ENCODE data around the gene CSF2. TPM values are rescaled to one million over a fixed set of nuclear protein-coding genes. Genes with fewer than 3 reads are reported as not detected.

The CSF2 gene
- total RNA-seq, 1 donor from 2014 or later, result not detected

DNA sequence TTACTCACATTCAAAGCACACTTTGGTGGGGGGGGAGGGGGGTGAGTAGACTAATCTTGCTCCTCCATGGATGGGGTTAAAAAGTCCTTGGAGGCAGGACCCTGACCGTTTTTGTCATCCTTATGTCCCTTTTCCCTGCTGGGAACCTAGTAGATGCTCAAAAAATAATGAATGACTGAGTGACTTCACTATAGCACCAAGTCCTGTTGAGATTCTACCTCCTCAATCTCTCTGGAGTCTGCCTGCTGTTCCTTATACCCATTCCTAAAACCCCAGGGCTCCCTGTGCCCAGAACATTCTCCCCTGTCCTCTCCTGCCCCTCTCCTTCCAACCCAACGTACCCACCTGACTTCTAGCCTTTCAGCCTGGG, 2.3 kb upstream of the CSF2 start:
- TF ChIP-seq, protein P1, sequence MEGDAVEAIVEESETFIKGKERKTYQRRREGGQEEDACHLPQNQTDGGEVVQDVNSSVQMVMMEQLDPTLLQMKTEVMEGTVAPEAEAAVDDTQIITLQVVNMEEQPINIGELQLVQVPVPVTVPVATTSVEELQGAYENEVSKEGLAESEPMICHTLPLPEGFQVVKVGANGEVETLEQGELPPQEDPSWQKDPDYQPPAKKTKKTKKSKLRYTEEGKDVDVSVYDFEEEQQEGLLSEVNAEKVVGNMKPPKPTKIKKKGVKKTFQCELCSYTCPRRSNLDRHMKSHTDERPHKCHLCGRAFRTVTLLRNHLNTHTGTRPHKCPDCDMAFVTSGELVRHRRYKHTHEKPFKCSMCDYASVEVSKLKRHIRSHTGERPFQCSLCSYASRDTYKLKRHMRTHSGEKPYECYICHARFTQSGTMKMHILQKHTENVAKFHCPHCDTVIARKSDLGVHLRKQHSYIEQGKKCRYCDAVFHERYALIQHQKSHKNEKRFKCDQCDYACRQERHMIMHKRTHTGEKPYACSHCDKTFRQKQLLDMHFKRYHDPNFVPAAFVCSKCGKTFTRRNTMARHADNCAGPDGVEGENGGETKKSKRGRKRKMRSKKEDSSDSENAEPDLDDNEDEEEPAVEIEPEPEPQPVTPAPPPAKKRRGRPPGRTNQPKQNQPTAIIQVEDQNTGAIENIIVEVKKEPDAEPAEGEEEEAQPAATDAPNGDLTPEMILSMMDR (IDR thresholded peaks at IDR 0.05; ENCODE audit: unreplicated experiment), result no peak
- Mint-ChIP-seq H3K27me3 (ENCODE audit: unreplicated experiment) (peaks cover 9% of the 10 kb centered on the region), H3K27ac (ENCODE audit: unreplicated experiment) (no peak overlapping the region)

DNA sequence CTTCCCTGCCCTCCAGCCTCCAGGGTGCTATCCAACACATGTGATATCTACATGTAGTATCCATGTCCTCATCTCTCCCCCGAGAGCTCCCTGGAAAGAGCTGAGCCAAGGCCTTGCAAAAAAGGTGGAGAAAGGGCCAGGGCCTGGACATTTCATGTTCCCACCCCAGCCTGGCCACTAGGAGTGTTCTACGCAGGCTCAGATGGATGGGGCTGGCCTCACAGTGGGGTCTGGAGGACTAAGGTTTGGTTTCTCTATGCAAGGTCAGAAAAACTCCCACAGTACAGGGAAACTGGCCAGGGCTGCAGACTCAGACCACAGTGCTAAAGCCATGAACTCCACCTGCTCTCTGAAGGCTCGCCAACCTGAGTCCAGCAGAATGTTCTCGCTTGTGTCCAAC, 1.5 kb upstream of the CSF2 start:
- no peak overlapping the region for H3K4me3 Mint-ChIP-seq (ENCODE audit: unreplicated experiment)
- TF ChIP-seq, protein P1 (IDR thresholded peaks at IDR 0.05; ENCODE audit: unreplicated experiment), result no peak

More for the DNA sequence above, 2.3 kb upstream of the CSF2 start:
- Mint-ChIP-seq H3K36me3 (ENCODE audit: low read depth, unreplicated experiment) (no peaks in the 10 kb centered on the region), H3K4me1 (ENCODE audit: unreplicated experiment) (peaks cover 3% of the 10 kb centered on the region), H3K9me3 (ENCODE audit: unreplicated experiment) (no peaks in the 10 kb centered on the region), H3K4me3 (ENCODE audit: unreplicated experiment) (no peak overlapping the region)
- no peak for DNase-seq (ENCODE audit: low spot score)

DNA sequence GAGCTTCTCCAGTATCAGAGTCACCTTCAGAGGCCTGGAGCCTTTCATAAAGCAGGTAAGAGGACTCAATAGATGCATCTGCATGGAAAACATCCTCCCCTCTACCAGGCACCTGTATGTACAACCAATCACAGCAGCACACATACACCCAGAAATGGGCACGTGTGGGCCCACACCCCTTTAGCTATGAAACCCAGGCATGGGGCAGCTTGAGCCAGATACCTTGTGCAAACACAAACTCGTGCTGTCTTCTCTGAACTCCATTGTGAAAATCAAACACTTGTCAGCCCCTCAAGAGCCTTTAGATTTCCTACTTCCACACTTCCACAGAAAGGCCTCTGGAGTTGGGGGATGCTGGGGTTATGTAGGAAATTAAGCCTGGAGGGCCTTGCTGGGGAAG, 1.1 kb upstream of the CSF2 start:
- H3K36me3 Mint-ChIP-seq (ENCODE audit: low read depth, unreplicated experiment), result no peaks in the 10 kb centered on the region
- H3K4me1 Mint-ChIP-seq (ENCODE audit: unreplicated experiment), result peaks cover 3% of the 10 kb centered on the region
- TF ChIP-seq, protein P1 (IDR thresholded peaks at IDR 0.05; ENCODE audit: unreplicated experiment), result no peak
- peaks cover 9% of the 10 kb centered on the region for H3K27me3 Mint-ChIP-seq (ENCODE audit: unreplicated experiment)
- H3K4me3 Mint-ChIP-seq (ENCODE audit: unreplicated experiment), result no peak overlapping the region
- DNase-seq (ENCODE audit: low spot score), result no peak
- no peaks in the 10 kb centered on the region for H3K9me3 Mint-ChIP-seq (ENCODE audit: unreplicated experiment)
- no peak overlapping the region for H3K27ac Mint-ChIP-seq (ENCODE audit: unreplicated experiment)

More for the DNA sequence above, 1.5 kb upstream of the CSF2 start:
- no peak for DNase-seq (ENCODE audit: low spot score)
- H3K27me3 Mint-ChIP-seq (ENCODE audit: unreplicated experiment), result peaks cover 9% of the 10 kb centered on the region
- H3K9me3 Mint-ChIP-seq (ENCODE audit: unreplicated experiment), result no peaks in the 10 kb centered on the region
- H3K36me3 Mint-ChIP-seq (ENCODE audit: low read depth, unreplicated experiment), result no peaks in the 10 kb centered on the region
- no peak overlapping the region for H3K27ac Mint-ChIP-seq (ENCODE audit: unreplicated experiment)
- H3K4me1 Mint-ChIP-seq (ENCODE audit: unreplicated experiment), result peaks cover 3% of the 10 kb centered on the region

DNA sequence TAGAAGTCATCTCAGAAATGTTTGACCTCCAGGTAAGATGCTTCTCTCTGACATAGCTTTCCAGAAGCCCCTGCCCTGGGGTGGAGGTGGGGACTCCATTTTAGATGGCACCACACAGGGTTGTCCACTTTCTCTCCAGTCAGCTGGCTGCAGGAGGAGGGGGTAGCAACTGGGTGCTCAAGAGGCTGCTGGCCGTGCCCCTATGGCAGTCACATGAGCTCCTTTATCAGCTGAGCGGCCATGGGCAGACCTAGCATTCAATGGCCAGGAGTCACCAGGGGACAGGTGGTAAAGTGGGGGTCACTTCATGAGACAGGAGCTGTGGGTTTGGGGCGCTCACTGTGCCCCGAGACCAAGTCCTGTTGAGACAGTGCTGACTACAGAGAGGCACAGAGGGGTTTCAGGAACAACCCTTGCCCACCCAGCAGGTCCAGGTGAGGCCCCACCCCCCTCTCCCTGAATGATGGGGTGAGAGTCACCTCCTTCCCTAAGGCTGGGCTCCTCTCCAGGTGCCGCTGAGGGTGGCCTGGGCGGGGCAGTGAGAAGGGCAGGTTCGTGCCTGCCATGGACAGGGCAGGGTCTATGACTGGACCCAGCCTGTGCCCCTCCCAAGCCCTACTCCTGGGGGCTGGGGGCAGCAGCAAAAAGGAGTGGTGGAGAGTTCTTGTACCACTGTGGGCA, 642 bp downstream of the CSF2 start:
- Mint-ChIP-seq H3K9me3 (ENCODE audit: unreplicated experiment) (no peaks in the 10 kb centered on the region), H3K27ac (ENCODE audit: unreplicated experiment) (no peak overlapping the region), H3K27me3 (ENCODE audit: unreplicated experiment) (peaks cover 8% of the 10 kb centered on the region), H3K4me1 (ENCODE audit: unreplicated experiment) (peaks cover 3% of the 10 kb centered on the region), H3K36me3 (ENCODE audit: low read depth, unreplicated experiment) (no peaks in the 10 kb centered on the region), H3K4me3 (ENCODE audit: unreplicated experiment) (no peak overlapping the region)
- TF ChIP-seq, protein P1 (IDR thresholded peaks at IDR 0.05; ENCODE audit: unreplicated experiment), result no peak
- DNase-seq (ENCODE audit: low spot score), result no peak

All from endothelial cell (in vitro differentiated cells).